Subcutaneous preadipocyte (primary cell): ENCODE measurements around the gene EIF2A. TPM values are rescaled to one million over a fixed set of nuclear protein-coding genes. Genes with fewer than 3 reads are reported as not detected.

Source experiments
- total RNA-seq: library from RNA; depleted of rRNA; stranded (reverse); fragments of >200 nt; gene quantifications from 2 replicates; pipeline ENCODE4 v1.2.3, GENCODE V29; 2012

Gene EIF2A
- 231 and 257 TPM in 2 replicates for total RNA-seq

DNA sequence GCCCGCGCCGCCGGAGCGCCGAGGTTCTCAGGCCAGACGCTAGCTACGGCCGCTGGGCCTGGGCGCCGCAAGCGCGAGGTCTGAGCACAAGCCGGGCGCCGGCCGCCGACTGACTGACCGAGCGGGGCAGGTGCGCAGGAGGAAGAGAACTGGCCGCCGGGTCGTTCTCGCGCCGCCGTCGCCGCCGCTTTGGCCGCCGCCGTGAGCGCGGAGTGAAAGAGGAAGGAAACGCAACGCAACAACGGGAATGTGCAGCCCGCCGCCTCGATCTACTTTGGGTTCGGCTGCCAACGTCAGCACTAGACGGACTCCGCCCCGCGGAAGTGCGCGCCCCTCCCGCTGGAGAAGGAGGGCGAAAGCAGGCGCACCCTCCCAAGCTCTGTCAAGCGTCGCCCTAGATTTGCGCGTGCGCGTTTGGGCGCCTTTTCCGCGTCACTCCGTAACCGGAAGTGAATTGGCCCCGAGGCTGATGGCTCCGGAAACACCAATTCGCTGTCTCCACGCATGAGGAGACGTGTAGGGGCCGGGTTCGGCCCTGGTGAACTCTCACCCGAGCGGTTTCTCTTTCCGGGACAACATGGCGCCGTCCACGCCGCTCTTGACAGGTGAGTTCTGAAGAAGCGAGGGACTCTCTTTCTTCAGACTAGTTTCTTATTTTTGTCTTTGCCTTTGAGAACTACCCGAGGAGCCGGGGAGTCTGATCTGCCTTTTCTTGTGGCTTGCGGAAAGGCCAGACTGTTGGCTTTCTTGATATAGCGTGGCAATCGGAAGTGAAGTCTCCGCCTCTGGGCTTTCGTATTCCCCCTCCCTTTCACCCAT, at the start of gene EIF2A, which contains the start of gene SERP1:
Gene EIF2A, plus strand, starts transcription at position 562 of the 819 bp plus-strand sequence. Its CDS starts 16 bp downstream, at position 578.
Gene SERP1, minus strand, starts transcription at position 271 of the 819 bp plus-strand sequence. CDS start 361 bp downstream, outside the sequence.

DNA sequence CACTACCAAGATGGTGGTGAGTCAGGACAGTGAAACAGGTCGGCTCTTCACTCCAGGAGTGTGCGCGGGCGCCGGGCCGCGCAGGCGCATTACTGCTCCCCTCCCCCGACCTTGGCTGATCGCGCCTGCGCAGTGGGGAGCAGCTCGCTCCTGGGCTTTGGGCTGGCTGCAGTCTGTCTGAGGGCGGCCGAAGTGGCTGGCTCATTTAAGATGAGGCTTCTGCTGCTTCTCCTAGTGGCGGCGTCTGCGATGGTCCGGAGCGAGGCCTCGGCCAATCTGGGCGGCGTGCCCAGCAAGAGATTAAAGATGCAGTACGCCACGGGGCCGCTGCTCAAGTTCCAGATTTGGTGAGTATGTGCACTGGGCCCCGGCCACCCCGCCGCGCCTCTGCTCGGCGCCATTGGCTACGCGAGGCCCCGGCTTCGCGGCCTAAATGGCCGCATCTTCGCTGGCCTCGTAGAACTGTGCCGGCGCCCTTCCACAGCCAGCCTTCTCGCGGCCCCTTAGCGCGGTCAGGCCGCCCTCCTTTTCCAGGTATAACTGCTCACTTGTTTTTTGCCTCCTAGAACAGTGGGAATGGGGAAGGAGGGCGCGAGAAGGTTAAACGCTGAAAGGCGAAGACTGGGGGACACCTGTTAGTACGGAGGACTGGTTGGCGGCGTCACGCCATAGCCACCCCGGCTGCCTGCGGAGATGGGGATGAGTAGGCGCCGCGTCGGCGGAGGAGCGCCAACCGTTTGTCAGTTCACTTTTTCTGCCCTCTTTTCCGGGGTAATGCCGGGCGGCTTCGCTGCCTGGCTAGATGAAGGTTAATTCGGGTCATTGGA, 56.8 kb downstream of the EIF2A start, which contains the start of gene SELENOT:
Gene SELENOT, plus strand, starts transcription at position 169 of the 827 bp plus-strand sequence. Its CDS starts 42 bp downstream, at position 211.

Other genes starting within 250 kb of the EIF2A start
- 7.7 and 12.1 TPM in 2 replicates for gene TSC22D2, start 138.5 kb upstream of the EIF2A start, total RNA-seq
- 115 and 144 TPM in 2 replicates for gene SERP1, start 291 bp upstream of the EIF2A start, total RNA-seq
- 104 and 130 TPM in 2 replicates for gene SELENOT, start 56.5 kb downstream of the EIF2A start, total RNA-seq
- under 0.01 TPM in 1 of 2 replicates, not detected in the other for gene ERICH6, start 157.1 kb downstream of the EIF2A start, total RNA-seq
- 32.6 and 38.2 TPM in 2 replicates for gene SIAH2, start 216.4 kb downstream of the EIF2A start, total RNA-seq